Measurements from ENCODE around the gene RUSC2. TPM values are rescaled to one million over a fixed set of nuclear protein-coding genes. Genes with fewer than 3 reads are reported as not detected.
A peak's percentile ranks its signal among the peaks of the same experiment; 100 is the strongest.
"Not testable (repeated sequence)": the region's sequence is repeated elsewhere in the genome, so short reads cannot be mapped to it uniquely, and the experiment has no call there.

The RUSC2 gene
- total and polyA plus RNA-seq, 2 donors, result 17.2 to 42.5 TPM

- DNase-seq (ENCODE audit: extremely low spot score), result no peak
These were observed 8.4 kb upstream of the RUSC2 start for GRCh38 chr9:35481347-35481975.

DNA sequence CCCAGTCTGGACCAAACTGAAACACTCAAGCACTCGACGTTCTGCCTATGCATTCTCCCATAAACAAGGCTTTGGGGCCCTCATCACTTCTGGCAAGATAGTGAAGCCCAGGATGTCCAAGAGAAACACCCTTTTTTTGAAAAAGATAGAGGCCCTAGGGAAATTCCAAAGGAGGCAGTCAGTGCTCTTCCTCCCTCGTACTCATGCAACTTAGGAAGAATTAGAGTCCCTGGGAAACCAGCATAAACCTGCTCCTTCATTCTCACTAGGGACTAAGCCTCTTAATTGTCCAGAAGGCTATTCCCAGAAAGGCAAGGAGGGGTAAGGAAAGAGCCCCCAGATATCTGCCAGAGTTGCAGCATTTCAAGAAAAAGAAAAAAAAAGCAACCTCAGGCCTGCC, 7.8 kb upstream of the RUSC2 start:
- no peak overlapping the region for H3K27ac ChIP-seq (ENCODE audit: low read depth)
- DNase-seq (ENCODE audit: extremely low spot score), result no peak
- no peaks in the 10 kb centered on the region for H3K36me3 ChIP-seq (ENCODE audit: insufficient read depth)
- 54% methylated on average over 3 of the region's 3 CpGs for WGBS
- H3K4me1 ChIP-seq (ENCODE audit: insufficient read depth), result no peaks in the 10 kb centered on the region
- no peak overlapping the region for H3K4me3 ChIP-seq (ENCODE audit: low read depth, low read length)

More at GRCh38 chr9:35481347-35481975, 8.4 kb upstream of the RUSC2 start:
- no peaks in the 10 kb centered on the region for H3K4me1 ChIP-seq (ENCODE audit: insufficient read depth)
- H3K36me3 ChIP-seq (ENCODE audit: insufficient read depth), result no peaks in the 10 kb centered on the region
- WGBS, result 82% methylated on average over 4 of the region's 4 CpGs
- H3K27ac ChIP-seq (ENCODE audit: low read depth), result no peak overlapping the region
- H3K4me3 ChIP-seq (ENCODE audit: low read depth, low read length), result no peak overlapping the region

DNA sequence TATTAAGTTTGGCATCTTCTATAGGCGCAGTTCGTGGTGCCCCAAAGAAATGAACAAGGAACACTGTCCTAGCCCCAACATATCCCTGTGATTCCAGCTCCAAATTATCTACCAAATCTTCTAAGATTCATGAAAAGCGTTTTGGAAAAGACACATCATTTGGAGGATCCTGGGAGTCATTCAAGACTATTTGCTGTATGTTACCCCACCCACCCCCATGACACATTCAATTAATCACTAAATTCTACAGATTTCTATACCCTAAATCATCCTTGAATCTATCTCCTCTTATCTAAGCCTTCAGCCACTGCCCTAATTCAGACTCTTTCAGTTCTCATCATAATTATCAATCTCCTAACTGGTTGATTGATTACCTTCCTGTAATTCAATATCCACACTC, 5.5 kb upstream of the RUSC2 start:
- DNase-seq (ENCODE audit: extremely low spot score), result no peak
- H3K36me3 ChIP-seq (ENCODE audit: insufficient read depth), result no peaks in the 10 kb centered on the region
- no peak overlapping the region for H3K27ac ChIP-seq (ENCODE audit: low read depth)
- WGBS, result 97% methylated on average over 3 of the region's 3 CpGs
- H3K4me1 ChIP-seq (ENCODE audit: insufficient read depth), result no peaks in the 10 kb centered on the region
- H3K4me3 ChIP-seq (ENCODE audit: low read depth, low read length), result no peak overlapping the region

- Histone ChIP-seq H3K36me3 (ENCODE audit: insufficient read depth) (no peaks in the 10 kb centered on the region), H3K27ac (ENCODE audit: low read depth) (no peak overlapping the region), H3K4me3 (ENCODE audit: low read depth, low read length) (no peak overlapping the region), H3K4me1 (ENCODE audit: insufficient read depth) (no peaks in the 10 kb centered on the region)
- DNase-seq (ENCODE audit: extremely low spot score), result no peak
- 96% methylated on average over 2 of the region's 2 CpGs for WGBS
These were observed 2.8 kb upstream of the RUSC2 start for GRCh38 chr9:35487081-35487480.

DNA sequence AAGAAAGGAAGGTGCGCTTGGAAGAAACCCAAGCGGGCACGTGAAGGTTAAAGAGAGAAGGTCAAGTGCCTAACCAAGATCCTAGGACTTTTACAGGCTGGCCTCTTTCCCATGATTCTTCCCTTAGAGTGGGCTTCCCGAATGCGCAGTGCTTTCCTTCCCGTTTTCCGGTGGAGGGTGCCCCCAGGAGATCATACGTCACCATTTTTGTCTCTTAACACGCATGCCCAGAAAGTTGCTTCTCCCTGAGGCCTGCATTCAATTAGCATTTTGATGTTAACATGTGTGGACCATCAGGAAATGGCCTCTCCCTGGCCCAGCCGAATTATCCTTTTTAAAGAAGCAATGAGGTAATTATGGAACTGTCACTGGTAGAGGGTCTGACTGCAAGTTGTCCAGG, 1.9 kb upstream of the RUSC2 start:
- DNase-seq (ENCODE audit: extremely low spot score), result no peak
- Histone ChIP-seq H3K27ac (ENCODE audit: low read depth) (no peak overlapping the region), H3K4me1 (ENCODE audit: insufficient read depth) (no peaks in the 10 kb centered on the region), H3K36me3 (ENCODE audit: insufficient read depth) (no peaks in the 10 kb centered on the region), H3K4me3 (ENCODE audit: low read depth, low read length) (no peak overlapping the region)
- WGBS, result 74% methylated on average over 10 of the region's 10 CpGs

GRCh38 chr9:35488566-35489312, 1.2 kb upstream of the RUSC2 start:
- WGBS, result 74% methylated on average over 10 of the region's 10 CpGs
- Histone ChIP-seq H3K27ac (ENCODE audit: low read depth) (no peak overlapping the region), H3K4me1 (ENCODE audit: insufficient read depth) (no peaks in the 10 kb centered on the region), H3K4me3 (ENCODE audit: low read depth, low read length) (peak overlapping the region; percentile 66), H3K36me3 (ENCODE audit: insufficient read depth) (no peaks in the 10 kb centered on the region)
- no peak for DNase-seq (ENCODE audit: extremely low spot score)

- Histone ChIP-seq H3K4me1 (ENCODE audit: insufficient read depth) (no peaks in the 10 kb centered on the region), H3K36me3 (ENCODE audit: insufficient read depth) (no peaks in the 10 kb centered on the region), H3K27ac (ENCODE audit: low read depth) (peak overlapping the region; percentile 89), H3K4me3 (ENCODE audit: low read depth, low read length) (peak overlapping the region; percentile 66)
- 3% methylated on average over 44 of the region's 44 CpGs for WGBS
- DNase-seq (ENCODE audit: extremely low spot score), result no peak
These were observed 421 bp downstream of the RUSC2 start for GRCh38 chr9:35490155-35490909.

- no peak for DNase-seq (ENCODE audit: extremely low spot score)
- Histone ChIP-seq H3K4me1 (ENCODE audit: insufficient read depth) (no peaks in the 10 kb centered on the region), H3K4me3 (ENCODE audit: low read depth, low read length) (peak overlapping the region; percentile 66), H3K36me3 (ENCODE audit: insufficient read depth) (no peaks in the 10 kb centered on the region), H3K27ac (ENCODE audit: low read depth) (peak overlapping the region; percentile 89)
- 23% methylated on average over 12 of the region's 12 CpGs for WGBS
These were observed 1.1 kb downstream of the RUSC2 start for GRCh38 chr9:35490910-35491465.

- not testable (repeated sequence) for H3K36me3 ChIP-seq (ENCODE audit: insufficient read depth); H3K4me3 ChIP-seq (ENCODE audit: low read depth, low read length); H3K4me1 ChIP-seq (ENCODE audit: insufficient read depth); H3K27ac ChIP-seq (ENCODE audit: low read depth); DNase-seq (ENCODE audit: extremely low spot score)
- 91% methylated on average over 1 of the region's 1 CpG for WGBS
These were observed 3.2 kb downstream of the RUSC2 start for GRCh38 chr9:35493119-35493518.

- Histone ChIP-seq H3K36me3 (ENCODE audit: insufficient read depth) (no peaks in the 10 kb centered on the region), H3K4me3 (ENCODE audit: low read depth, low read length) (no peak overlapping the region), H3K27ac (ENCODE audit: low read depth) (no peak overlapping the region), H3K4me1 (ENCODE audit: insufficient read depth) (no peaks in the 10 kb centered on the region)
- 83% methylated on average over 10 of the region's 10 CpGs for WGBS
- no peak for DNase-seq (ENCODE audit: extremely low spot score)
These were observed 6.1 kb downstream of the RUSC2 start for GRCh38 chr9:35495984-35496383.

DNA sequence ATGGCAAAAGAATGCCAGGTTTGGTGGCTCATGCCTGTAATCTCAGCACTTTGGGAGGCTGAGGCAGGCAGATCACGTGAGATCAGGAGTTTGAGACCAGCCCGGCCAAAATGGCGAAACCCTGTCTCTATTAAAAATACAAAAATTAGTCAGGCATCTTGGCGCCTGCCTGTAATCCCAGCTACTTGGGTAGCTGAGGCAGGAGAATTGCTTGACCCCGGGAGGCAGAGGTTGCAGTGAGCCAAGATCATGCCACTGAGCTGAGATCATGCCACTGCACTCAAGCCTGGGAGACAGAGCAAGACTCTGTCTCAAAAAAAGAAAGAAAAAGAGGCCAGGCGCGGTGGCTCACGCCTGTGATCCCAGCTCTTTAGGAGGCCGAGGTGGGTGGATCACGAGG, 8.3 kb downstream of the RUSC2 start:
- not testable (repeated sequence) for H3K4me3 ChIP-seq (ENCODE audit: low read depth, low read length); H3K36me3 ChIP-seq (ENCODE audit: insufficient read depth); DNase-seq (ENCODE audit: extremely low spot score); H3K4me1 ChIP-seq (ENCODE audit: insufficient read depth); H3K27ac ChIP-seq (ENCODE audit: low read depth)
- WGBS, result 82% methylated on average over 10 of the region's 10 CpGs

DNA sequence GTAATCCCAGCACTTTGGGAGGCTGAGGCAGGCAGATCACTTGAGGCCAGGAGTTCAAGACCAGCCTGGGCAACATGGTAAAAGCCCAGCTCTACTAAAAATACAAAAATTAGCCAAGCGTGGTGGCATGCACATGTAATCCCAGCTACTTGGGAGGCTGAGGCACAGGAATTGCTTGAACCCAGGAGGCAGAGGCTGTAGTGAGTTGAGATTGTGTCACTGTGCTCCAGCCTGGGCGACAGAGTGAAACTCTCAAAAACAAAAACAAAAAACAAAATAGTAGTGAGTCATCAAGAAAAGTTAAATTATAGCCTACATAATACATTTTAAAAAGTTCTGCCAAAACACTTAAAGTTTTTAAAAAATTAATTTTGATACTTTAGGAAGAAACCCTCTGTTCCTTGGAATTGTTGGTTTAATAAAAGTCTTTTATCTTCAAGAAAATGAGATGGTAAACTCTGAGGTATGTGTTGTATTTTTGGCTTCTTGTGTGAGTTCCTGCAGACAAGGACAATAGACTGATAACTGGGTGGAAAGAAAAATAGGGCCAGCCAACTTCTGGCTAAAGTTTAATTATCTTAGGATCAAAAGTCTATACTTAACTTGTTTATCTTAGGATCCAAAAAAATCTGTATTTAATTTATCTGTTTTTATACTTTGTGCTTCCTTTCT, 9.3 kb downstream of the RUSC2 start:
- 68% methylated on average over 2 of the region's 2 CpGs for WGBS
- no peak for DNase-seq (ENCODE audit: extremely low spot score)
- Histone ChIP-seq H3K27ac (ENCODE audit: low read depth) (peak overlapping the region; percentile 23), H3K4me1 (ENCODE audit: insufficient read depth) (no peaks in the 10 kb centered on the region), H3K4me3 (ENCODE audit: low read depth, low read length) (no peak overlapping the region), H3K36me3 (ENCODE audit: insufficient read depth) (no peaks in the 10 kb centered on the region)

GRCh38 chr9:35499701-35500030, 9.8 kb downstream of the RUSC2 start:
- H3K4me3 ChIP-seq (ENCODE audit: low read depth, low read length), result no peak overlapping the region
- DNase-seq (ENCODE audit: extremely low spot score), result no peak
- H3K4me1 ChIP-seq (ENCODE audit: insufficient read depth), result no peaks in the 10 kb centered on the region
- no peak overlapping the region for H3K27ac ChIP-seq (ENCODE audit: low read depth)
- H3K36me3 ChIP-seq (ENCODE audit: insufficient read depth), result no peaks in the 10 kb centered on the region
- 43% methylated on average over 2 of the region's 2 CpGs for WGBS
